Body of pancreas (tissue), 4 donors: Measurements from ENCODE around the gene TMEM117. TPM values are rescaled to one million over a fixed set of nuclear protein-coding genes. Genes with fewer than 3 reads are reported as not detected.

Source experiments
- ATAC-seq: fragments of 150-250 bp; one replicate; pipeline ENCODE4 v1.9.1; 2016
- DNase-seq, 4 donors: peaks; one replicate each; pipeline ENCODE4 v3.0.0-alpha.2; 2019
- H3K27ac ChIP-seq, 4 donors: fragments of 200-600 bp; sonication (generic); 1 replicate in 3 of 4; 2 replicates in 1 of 4; pipeline versions ENCODE4 v1.5.1 to v1.6.1; 2016 to 2019; ENCODE audit warnings: mild to moderate bottlenecking in 1 of 4, mixed read lengths in 1 of 4, moderate library complexity in 1 of 4
- H3K27me3 ChIP-seq, 2 donors: fragments of 200-600 bp; sonication (generic); one replicate each; pipeline ENCODE4 v1.6.0; 2016; ENCODE audit warnings: mild to moderate bottlenecking in 1 of 2
- H3K36me3 ChIP-seq, 2 donors: fragments of 200-600 bp; sonication (generic); replicated peaks in 1 of 2; 2 replicates each; pipeline ENCODE4 v1.5.1; 2016; ENCODE audit warnings: low read depth in 2 of 2; ENCODE audit not compliant: insufficient read depth in 1 of 2
- H3K4me1 ChIP-seq: fragments of 200-600 bp; sonication (generic); one replicate; pipeline ENCODE4 v1.6.0; 2016
- H3K4me3 ChIP-seq, 2 donors: fragments of 200-600 bp; sonication (generic); 1 replicate in 1 of 2; 2 replicates in 1 of 2; pipeline ENCODE4 v1.5.1; 2016 to 2019
- H3K9me3 ChIP-seq, 3 donors: fragments of 200-600 bp; sonication (generic); 1 replicate in 2 of 3; 2 replicates in 1 of 3; pipeline ENCODE4 v1.5.1; 2016
- CTCF ChIP-seq, 7 experiments: fragments of 450-650 bp in 4 of 7; fragments of 200-600 bp in 3 of 7; sonication (generic) in 3 of 7; IDR thresholded peaks; one replicate each; pipeline ENCODE4 v1.5.1; 2016 to 2019; ENCODE audit warnings: antibody characterized with exemption in 7 of 7
- POLR2A ChIP-seq, 3 donors: fragments of 450-650 bp; IDR thresholded peaks; one replicate each; pipeline ENCODE4 v1.6.1; 2016; ENCODE audit warnings: antibody characterized with exemption in 3 of 3, mild to moderate bottlenecking in 2 of 3
- WGBS, 2 donors: methylation state at CpG; one replicate each; pipeline ENCODE4 v1.1.5; 2017; 5-methylcytosine and 5-hydroxymethylcytosine counted together
- intact Hi-C: fragments of 100-400 bp; cut with DNase I; formaldehyde crosslinking; loops from one replicate; pipeline ENCODE4 v1.15.1; 2023
- total RNA-seq, 2 donors: library from RNA; depleted of rRNA; stranded (reverse); fragments of >200 nt; gene quantifications; one replicate each; pipeline ENCODE4 v1.1.0, GENCODE V29; 2016

The TMEM117 gene
- total RNA-seq, 2 donors from 2014 or later = 19.2 to 23.4 TPM

GRCh38 chr12:44422559-44422958 is 586.7 kb downstream of the TMEM117 start:
- H3K27me3 ChIP-seq = no peaks in the 10 kb centered on the region
- intact Hi-C loops = no loop called here
- no peak for ATAC-seq
- H3K27ac ChIP-seq = no peak overlapping the region
- no peak overlapping the region for H3K4me3 ChIP-seq
- H3K4me1 ChIP-seq = no peaks in the 10 kb centered on the region
- H3K9me3 ChIP-seq = no peaks in the 10 kb centered on the region
- 83 to 94% methylated on average over 1 of the region's 1 CpG for WGBS, 2 donors
- no peaks in the 10 kb centered on the region for H3K36me3 ChIP-seq
- TF ChIP-seq POLR2A (IDR thresholded peaks at IDR 0.05) (no peak), CTCF (IDR thresholded peaks at IDR 0.05) (no peak)
- DNase-seq = no peak

GRCh38 chr12:44428825-44429224 is 592.9 kb downstream of the TMEM117 start:
- DNase-seq (no peak), ATAC-seq (no peak)
- H3K4me1 ChIP-seq = no peaks in the 10 kb centered on the region
- intact Hi-C loops = no loop called here
- TF ChIP-seq CTCF (IDR thresholded peaks at IDR 0.05) = no peak
- no peaks in the 10 kb centered on the region for H3K9me3 ChIP-seq
- whole genome bisulfite sequencing, 2 donors = 37 to 47% methylated on average over 2 of the region's 2 CpGs
- no peaks in the 10 kb centered on the region for H3K36me3 ChIP-seq
- H3K27ac ChIP-seq = no peak overlapping the region
- H3K4me3 ChIP-seq = no peak overlapping the region
- H3K27me3 ChIP-seq = no peaks in the 10 kb centered on the region

GRCh38 chr12:44431647-44432343 is 595.9 kb downstream of the TMEM117 start:
- no peak for ATAC-seq

GRCh38 chr12:44433659-44434058 is 597.8 kb downstream of the TMEM117 start:
- H3K36me3 ChIP-seq = no peaks in the 10 kb centered on the region
- H3K27ac ChIP-seq = no peak overlapping the region
- H3K4me1 ChIP-seq = no peaks in the 10 kb centered on the region
- H3K9me3 ChIP-seq = no peaks in the 10 kb centered on the region
- TF ChIP-seq CTCF (IDR thresholded peaks at IDR 0.05) = no peak
- no peak for TF ChIP-seq POLR2A (IDR thresholded peaks at IDR 0.05)
- DNase-seq (no peak), ATAC-seq (no peak)
- intact Hi-C loops = no loop called here
- no peaks in the 10 kb centered on the region for H3K27me3 ChIP-seq
- H3K4me3 ChIP-seq = no peak overlapping the region
- WGBS, 2 donors = 42 to 56% methylated on average over 1 of the region's 1 CpG

More at GRCh38 chr12:44431647-44432343, 595.9 kb downstream of the TMEM117 start:
- WGBS, 2 donors = 56 to 61% methylated on average over 10 of the region's 10 CpGs
- H3K4me1 ChIP-seq = no peaks in the 10 kb centered on the region
- H3K36me3 ChIP-seq = no peaks in the 10 kb centered on the region
- H3K4me3 ChIP-seq = no peak overlapping the region
- H3K9me3 ChIP-seq = no peaks in the 10 kb centered on the region
- no peak for TF ChIP-seq POLR2A (IDR thresholded peaks at IDR 0.05)
- no peak for TF ChIP-seq CTCF (IDR thresholded peaks at IDR 0.05)
- H3K27ac ChIP-seq = no peak overlapping the region
- intact Hi-C loops = no loop called here
- no peak for DNase-seq
- no peaks in the 10 kb centered on the region for H3K27me3 ChIP-seq

GRCh38 chr12:44436756-44437155 is 600.9 kb downstream of the TMEM117 start:
- H3K27me3 ChIP-seq = no peaks in the 10 kb centered on the region
- no peaks in the 10 kb centered on the region for H3K36me3 ChIP-seq
- H3K4me3 ChIP-seq = no peak overlapping the region
- H3K27ac ChIP-seq = no peak overlapping the region
- intact Hi-C loops = no loop called here
- ATAC-seq (no peak), DNase-seq (no peak)
- no peaks in the 10 kb centered on the region for H3K4me1 ChIP-seq
- no peak for TF ChIP-seq CTCF (IDR thresholded peaks at IDR 0.05)
- TF ChIP-seq POLR2A (IDR thresholded peaks at IDR 0.05) = no peak
- 61 to 66% methylated on average over 5 of the region's 5 CpGs for WGBS, 2 donors
- H3K9me3 ChIP-seq = no peaks in the 10 kb centered on the region
